Stimulated activated CD8-positive, alpha-beta memory T cell treated with anti-CD3 and anti-CD28 coated beads, Interleukin-7, amount 100 ng/mL, for 48 hours (primary cell): ENCODE results near the gene ETNK2.

ENCODE experiments used
- DNase-seq, 2 donors: peaks; one replicate each; pipeline ENCODE4 v3.0.0-alpha.2; 2020; ENCODE audit warnings: low read depth in 1 of 2; ENCODE audit errors: extremely low read depth in 1 of 2

The ETNK2 gene, protein sequence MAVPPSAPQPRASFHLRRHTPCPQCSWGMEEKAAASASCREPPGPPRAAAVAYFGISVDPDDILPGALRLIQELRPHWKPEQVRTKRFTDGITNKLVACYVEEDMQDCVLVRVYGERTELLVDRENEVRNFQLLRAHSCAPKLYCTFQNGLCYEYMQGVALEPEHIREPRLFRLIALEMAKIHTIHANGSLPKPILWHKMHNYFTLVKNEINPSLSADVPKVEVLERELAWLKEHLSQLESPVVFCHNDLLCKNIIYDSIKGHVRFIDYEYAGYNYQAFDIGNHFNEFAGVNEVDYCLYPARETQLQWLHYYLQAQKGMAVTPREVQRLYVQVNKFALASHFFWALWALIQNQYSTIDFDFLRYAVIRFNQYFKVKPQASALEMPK

DNA sequence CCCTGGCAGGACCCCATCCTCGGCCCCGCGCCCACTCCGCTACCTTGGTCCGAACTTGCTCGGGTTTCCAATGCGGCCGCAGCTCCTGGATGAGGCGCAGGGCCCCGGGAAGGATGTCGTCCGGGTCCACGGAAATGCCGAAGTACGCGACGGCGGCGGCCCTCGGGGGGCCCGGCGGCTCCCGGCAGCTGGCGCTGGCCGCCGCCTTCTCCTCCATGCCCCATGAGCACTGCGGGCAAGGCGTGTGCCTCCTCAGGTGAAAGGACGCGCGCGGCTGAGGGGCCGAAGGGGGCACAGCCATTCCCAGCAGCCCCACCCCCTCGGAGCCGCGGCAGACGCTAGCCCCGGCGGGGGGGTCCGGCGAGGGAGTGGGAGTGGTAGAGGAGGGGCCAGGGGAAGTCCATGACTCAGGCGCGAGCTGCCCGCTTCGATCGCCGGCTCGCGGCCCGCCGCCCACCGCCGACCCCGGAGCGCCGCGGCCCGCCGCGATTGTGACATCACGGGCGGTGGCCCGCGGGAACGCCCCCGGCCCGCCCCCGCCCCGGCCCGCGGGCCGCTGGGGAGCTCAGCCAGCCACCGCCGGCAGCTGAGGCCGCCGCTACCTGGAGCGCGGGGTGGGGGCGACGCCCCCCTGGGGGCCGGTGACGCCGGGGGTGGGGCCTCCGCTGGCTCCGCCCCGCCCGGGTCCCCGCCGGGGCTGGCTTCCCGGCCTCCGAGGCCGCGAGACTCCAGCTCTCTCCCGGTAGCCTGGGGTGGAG is at the start of gene ETNK2:
TSS of gene ETNK2 (minus strand) at position 493 of the 758 bp plus-strand sequence. CDS start at position 301, 192 bp downstream.
- DNase-seq: peak in 1 of 2 donors; percentile 18

DNA sequence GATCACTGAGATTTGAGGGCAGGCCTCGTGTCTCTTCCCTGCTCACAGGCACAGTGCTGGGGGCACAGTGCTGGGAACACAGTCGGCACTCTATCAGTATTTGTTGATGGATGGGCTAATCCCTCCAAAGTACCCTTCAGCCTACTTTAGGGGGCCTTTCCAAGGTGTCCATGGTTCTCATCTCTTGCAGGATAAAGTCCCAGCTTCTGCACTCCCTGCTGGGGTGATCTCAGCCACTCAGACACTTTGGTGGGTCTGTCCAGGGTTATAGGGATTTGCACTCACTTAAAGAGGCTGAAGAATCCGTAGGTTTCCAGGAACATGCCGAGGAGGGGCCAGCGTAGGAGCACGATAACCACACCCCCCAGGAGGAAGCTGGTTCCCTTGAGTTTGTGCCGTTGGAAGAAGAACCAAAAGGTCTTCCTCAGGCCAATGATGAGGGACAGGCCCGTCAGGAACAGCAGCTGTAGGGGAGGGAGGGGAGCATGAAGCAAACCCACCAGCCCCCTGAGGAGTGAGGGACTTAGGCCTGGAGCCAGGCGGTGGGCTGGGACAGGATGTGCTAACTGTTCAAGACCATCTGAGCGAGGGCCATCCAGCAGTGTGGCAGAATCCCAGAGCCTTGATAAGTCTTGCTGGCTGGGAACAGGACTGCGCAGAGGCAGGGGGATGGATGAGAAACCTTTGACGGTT is 49.6 kb upstream of the ETNK2 start:
- DNase-seq: no peak

DNA sequence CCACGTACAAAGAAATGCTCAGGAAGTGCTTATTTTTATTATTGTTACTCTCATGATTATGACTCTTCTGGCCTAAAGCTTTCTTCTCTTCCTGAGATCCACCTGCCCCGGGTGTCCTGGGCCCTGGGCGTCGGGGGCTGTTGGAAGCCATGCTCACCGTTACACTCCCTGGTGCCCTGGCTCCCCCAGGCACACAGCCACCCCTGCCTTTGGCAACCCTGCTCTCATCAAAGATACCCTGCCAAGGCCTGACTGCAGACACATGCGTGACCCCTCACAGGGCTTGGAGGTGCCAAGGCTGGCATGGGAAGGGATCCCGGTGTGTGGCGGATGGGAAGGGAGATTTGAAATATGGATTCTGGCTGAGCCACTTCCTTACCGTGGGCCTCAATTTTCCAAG is 47.7 kb upstream of the ETNK2 start:
- DNase-seq: no peak

DNA sequence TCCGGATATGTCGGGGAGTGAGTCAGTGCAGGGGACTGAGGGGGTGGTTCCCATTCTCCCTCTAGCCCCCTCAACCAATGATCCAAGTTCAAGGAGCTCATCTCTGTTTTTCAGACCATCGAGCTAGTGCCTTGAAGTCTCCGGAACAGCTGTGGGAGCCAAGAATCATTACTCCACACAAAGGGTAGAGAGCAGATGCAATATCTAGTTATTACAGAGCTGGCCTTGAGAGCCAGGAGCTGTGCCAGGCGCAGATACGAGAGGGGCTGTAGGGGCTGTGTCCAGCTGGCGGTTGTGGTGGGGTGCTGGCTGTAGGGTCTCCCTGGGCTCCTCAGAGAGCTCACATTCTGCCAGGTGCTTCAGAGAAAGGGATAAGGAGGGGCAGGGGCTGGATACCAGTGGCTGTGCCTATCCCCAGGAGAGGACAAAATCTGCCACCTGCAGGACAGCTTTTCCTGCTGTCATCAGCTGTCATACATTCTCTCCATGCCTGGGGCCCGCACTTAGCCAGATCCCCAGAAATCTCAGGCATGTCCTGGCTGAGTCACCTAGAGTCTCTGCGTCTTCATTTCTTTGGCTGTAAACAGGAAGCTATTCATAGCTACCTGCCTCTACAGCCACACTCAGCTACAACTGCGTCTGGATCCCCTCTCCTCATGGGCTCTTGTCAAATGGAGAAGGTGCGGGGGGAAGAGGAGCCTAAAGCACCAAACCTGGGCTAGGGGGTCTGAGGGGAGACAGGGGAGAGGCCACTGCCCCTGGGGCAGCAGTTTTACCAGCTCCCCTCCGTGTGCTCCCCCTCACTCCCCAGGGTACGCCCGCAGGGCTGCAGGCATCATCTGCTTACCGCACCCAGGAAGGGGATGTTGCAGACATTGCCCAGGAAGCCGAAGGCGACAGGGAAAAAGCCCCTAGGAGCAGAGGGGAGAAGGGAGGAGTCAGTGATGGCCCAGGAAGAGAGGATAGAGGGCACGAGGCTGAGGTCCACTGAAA is 46.8 kb upstream of the ETNK2 start:
- no peak for DNase-seq

DNA sequence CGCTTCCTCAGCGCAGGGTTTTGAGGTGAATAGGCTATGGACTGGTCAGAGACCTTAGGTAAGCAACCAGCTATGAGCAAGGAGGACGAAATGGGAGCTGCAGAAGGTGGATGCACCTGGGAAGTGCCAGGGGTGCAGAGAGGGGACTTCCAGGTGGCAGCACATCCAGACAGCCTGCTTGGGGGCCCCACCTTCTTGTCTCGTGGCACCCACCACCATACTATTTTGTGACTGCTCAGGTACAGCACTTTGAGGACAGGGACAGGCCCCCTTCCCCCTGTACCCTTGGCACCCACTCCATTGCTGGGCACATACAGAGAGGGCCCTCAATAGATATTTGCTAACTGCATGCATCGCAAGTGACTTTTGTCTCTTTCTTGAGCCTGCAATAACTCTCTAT is 45.2 kb upstream of the ETNK2 start:
- DNase-seq: no peak

DNA sequence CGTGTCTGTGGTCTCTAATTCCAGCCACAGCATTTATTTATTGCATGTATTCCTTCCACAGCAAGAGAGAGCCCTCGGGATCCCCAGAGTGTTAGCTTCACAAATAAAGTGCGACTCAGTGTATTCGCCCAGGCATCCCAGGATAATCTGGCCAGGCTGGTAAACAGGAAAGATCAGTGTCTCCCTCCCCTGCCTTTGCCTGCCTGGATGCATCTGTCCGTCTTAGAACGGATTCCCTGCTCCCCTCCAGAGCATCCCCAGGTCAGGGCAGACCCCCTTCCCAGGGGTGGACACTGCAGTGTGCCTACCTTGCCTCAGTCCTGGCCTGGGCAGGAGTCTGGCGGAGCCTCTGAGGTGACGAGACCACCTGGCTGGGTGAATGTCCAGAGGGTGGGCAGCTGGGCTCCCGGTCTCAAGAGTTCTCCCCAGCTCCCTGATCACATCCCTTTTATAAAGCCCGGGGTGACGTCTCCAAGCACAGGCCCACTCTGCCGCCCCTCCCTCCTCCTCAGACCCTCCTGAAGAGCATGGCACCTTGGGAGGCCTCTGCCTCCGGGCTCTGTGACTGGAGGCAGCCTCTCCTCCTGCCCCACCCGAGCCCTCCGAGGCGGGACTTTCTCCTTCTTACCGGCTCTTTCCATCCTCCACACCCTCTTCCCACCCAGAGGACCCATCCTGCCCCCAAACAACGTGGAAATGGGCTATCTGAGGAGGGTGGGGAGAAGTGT is 44.4 kb upstream of the ETNK2 start, which contains the start of gene KISS1:
TSS of gene KISS1 (minus strand) at position 424 of the 728 bp plus-strand sequence. CDS start 3,615 bp downstream, outside the sequence.
- no peak for DNase-seq

DNA sequence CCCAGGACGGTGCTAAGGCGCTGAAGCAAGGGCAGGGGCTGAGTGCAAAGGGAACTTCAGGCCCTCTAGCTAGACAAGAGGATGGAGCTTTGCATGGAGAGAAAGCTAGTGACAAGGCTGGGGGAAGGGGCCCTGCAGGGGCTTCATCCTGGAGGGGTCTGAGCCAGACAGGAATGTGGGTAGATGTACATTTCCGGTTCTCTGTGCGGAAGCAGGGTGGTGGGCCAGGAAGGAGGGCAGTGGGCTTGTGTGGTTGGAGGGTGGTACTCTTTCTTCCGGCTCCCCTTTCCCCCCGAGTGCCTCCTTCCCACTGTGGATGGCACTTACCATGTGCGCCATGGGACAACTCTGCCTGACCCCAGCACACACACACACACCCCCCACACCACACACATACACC is 42.9 kb upstream of the ETNK2 start:
- no peak for DNase-seq

DNA sequence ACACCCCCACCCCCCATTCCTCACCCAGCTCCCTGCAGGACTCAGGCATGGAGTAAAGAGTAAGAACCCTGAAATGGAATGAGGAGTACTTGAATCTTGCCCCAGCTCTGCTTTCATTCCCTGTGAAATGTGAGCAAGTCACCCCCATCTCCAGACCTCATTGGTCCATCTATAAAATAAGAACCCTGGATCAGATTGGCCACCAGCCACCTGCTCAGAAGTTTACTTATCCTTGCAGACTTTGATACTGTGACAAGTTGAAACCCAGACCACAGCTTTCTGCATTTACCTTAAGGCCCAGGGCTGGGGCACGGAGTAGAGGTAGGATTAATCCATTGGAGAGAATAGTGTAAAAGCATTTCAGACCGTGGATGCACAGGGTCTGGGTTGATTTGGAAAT is 42.2 kb upstream of the ETNK2 start:
- DNase-seq: no peak

DNA sequence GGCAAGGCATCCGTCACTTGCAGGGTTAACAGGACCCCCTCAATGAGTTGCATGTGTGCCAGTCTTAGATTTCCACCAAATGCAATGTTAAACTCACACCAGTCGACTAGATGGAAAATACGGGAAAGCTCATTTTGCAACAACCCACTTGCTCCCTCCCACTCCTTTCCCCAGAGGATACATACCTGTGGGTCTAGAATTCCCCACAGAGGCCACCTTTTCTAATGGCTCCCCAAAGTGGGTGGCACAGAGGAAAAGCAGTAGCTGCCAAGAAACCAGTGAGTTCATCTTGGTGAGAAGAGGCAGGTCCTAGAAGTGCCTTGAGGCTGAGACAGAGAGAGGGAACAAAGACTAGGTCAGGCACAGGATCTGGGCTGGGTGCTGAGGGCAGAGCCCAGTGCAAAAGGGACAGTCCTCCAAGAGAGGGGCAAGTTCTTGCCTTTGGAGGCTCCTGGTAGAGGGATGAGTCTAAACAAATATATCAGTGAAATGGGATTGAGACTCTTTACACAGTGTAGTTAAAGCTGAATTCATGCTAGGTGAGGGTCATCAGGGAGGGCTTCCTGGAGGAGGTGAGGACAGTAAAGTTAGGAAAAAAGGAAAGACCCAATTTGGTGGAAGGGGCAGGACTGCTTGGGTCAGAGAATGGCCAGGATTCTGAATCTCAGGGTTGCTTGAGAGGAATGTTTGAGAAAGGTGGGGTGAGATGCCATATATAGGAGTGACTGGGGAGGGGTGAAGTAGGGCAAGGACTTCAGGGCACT is 40.9 kb upstream of the ETNK2 start:
- DNase-seq: no peak

DNA sequence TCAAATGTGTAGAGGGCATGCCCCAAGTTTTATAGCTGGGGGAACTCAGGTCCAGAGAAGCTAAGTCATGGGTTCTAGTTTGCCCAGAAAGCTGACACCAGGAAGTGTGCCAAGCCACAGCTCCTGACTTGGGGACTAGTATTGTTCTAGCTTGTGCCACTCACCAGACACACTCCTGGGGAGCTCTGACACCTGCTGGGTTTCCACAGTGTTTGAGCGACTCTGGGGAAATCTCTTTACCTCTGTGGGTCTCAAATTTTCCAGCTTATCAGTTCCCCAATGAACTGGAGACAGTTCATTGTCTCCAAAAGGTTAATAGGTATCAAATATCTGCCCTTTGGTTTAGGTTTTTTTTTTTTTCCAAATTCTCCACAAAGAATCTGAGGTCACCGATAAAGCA is 40.2 kb upstream of the ETNK2 start:
- no peak for DNase-seq

DNA sequence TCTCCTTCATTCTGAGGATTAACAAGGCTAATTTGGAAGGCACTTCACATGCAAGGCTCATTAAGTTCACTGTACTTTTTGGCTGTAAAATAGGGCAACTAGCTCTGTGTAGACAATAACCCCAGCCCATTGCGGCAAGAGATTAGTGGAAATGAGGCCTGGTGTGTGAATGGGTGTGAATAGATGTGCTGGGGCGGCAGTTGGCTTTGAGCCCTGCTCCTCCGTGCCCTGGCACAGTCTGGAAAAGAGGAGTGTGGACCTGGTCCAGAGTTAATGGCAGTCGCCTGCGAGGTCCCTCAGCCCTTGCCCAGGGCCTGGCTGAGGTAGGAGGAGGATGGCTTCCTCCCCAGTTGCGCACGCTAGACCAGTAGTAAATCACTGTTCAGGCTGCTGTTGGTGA is 39.6 kb upstream of the ETNK2 start:
- no peak for DNase-seq

DNA sequence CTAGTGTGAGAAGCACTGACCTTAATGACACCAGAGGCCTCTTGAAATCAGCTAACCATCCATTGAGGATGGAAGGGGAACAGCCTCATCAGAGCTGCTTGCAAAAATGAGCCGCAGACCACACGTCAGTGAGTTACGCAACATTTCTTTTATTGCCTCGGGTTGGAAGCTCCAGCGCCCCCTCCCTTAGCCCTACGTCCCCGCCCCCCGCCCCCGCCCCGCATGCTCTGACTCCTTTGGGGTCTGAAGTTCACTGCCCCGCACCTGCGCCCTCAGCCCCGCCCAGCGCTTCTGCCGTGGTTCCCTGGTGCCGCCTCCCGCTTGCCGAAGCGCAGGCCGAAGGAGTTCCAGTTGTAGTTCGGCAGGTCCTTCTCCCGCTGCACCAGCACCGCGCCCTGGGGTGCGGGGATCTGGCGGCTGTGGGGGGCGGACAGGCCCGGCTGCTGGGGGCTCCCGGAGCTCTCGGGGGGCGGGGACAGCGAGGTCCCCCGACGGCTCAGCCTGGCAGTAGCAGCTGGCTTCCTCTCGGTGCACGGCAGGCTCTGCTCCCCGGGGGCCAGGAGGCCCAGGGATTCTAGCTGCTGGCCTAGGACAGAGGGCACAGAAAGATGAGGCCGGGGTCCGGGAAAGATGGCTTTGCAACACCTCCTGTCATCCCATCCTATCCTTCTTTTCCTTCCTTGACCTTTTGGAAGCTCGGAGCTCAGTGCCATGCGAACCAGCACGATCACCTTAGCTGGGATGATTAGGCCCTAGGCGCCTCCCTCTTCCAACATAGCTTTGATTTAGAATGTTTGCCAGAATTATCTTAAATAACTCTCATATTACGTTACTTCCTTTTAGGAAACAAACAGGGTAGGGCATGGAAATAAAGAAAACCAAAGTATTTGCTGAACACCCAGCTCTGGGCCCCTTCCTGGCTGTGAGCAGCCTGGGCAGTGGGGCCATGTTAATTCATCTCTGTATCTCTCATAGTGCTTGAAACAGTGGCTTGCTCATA is 38.7 kb upstream of the ETNK2 start:
- DNase-seq: peak in 1 of 2 donors; percentile 9

DNA sequence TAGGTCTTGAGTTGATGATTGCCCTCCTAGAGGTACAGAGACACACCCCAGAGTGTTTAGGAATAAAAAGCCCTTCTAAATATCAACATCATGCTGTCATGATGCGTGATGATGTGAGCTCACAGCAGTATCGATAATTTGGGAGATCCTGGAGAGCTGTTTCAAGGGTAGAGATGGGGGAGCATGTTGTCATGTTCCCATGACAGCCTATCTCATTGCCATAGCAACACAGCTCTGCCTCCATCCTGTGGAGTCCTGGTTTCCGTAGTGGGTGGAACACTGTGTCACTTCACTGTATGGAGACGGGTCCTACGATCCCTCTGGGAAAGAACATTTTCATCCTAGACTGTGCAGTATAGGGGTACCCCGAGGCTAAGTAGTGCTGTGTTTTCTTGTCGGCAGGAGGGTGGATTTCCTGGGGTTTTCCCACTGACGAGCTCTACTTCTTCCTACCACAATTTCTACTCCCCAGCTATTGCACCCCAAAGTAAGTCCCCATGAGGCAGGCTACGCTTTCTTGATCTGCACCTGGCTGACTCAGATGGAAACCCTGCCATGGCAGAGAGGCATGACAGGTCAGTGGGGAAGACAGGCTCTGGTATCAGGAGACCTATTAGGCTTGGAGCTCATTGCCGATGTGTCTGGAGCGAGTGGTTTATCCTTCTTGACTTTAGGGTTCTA is 37.3 kb upstream of the ETNK2 start:
- DNase-seq: no peak

DNA sequence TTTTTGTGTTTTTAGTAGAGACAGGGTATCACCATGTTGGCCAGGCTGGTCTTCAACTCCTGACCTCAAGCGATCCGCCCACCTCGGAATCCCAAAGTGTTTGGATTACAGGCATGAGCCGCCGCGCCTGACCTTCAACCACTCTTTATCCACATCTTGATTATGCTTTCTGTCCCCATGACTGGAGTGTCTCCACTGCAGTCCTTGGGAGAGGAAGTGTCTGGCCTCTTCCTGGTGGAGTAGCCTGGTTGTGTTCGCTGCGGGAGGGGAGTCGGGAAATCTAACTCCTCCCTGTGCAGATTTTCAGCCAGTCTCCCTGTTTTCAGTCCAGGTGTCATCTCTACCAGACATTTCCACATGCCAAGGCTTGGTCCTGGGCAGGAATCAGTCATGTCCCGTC is 34.8 kb upstream of the ETNK2 start:
- DNase-seq: no peak

DNA sequence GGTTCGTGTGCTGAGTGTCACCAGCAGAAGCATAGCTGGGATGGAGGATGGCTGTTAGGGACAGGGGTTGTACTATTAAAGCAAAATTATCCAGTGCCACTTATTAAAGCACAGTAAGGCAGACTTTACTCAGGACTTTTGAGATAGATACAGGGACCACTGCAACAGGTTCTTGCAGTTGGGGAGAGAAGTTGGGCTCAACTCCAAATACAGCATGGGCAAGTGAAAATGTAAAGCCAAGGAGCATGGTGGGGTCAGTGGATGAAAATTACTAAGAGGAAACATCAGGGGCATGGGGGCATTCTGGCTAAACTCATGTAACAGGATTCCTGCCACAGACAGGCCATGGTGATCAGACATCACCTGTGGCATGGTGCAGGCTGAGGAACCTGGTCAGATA is 29.3 kb upstream of the ETNK2 start:
- DNase-seq: no peak

DNA sequence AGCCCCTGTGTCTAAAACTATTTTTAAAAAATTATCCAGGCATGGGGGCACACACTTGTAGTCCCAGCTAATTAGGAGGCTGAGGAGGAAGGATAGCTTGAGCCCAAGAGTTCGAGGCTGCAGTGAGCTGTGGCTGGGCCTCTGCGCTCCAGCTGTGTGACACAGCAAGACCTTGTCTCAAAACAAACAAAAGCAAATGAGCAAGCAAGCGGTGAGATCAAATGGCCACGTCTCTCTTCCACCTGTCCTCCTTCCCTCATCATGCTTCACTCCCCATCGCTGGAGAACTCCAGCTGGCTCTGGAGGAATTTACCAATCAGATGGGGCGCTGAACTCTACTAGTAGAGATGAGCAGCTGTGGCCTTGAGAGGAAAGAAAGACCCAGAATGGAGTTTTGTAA is 28.3 kb upstream of the ETNK2 start:
- DNase-seq: no peak
